ENCODE measurements around the gene FRMPD3. TPM values are rescaled to one million over a fixed set of nuclear protein-coding genes. Genes with fewer than 3 reads are reported as not detected.

FRMPD3 gene
- polyA plus RNA-seq, 2 of the 4 experiments (the other 2 are of a cell fraction) = 0.01 to 0.05 TPM

- H3K27ac ChIP-seq = no peak overlapping the region
- no peak for ATAC-seq
- POLR2A ChIA-PET = no interaction called here
- 27% methylated on average over 4 of the region's 4 CpGs for WGBS (ENCODE audit: missing lambda C conversion rate)
- CTCF ChIA-PET = no interaction called here
- H3K4me1 ChIP-seq = no peaks in the 10 kb centered on the region
- FAIRE-seq = no peak
- H3K4me2 ChIP-seq = no peak overlapping the region
- no peaks in the 10 kb centered on the region for H3K9me3 ChIP-seq
- DNase-seq (ENCODE audit: low read depth in 1 of 2, low spot score in 1 of 2) = no peak
- H3K4me3 ChIP-seq = no peak overlapping the region
- TF ChIP-seq ZFP36 (IDR thresholded peaks at IDR 0.05; ENCODE audit: borderline replicate concordance, partially characterized antibody) (no peak), USF2 (IDR thresholded peaks at IDR 0.05) (no peak), CBX2 (IDR thresholded peaks at IDR 0.05; ENCODE audit: borderline replicate concordance, low read depth) (no peak), TFCP2L1 (CRISPR knock-in tag; IDR thresholded peaks at IDR 0.05) (no peak), FOXS1 (CRISPR knock-in tag; IDR thresholded peaks at IDR 0.05) (no peak), SMC3 (IDR thresholded peaks at IDR 0.05) (no peak), MAZ (IDR thresholded peaks at IDR 0.05; ENCODE audit: borderline replicate concordance, low read depth, low read length) (no peak), CHD4 (IDR thresholded peaks at IDR 0.05; ENCODE audit: borderline replicate concordance) (no peak), ELK1 (IDR thresholded peaks at IDR 0.05; ENCODE audit: low read depth, low read length) (no peak), EHF (CRISPR knock-in tag; IDR thresholded peaks at IDR 0.05) (no peak), E2F6 (IDR thresholded peaks at IDR 0.05; ENCODE audit: borderline replicate concordance, low read depth) (no peak), REST (IDR thresholded peaks at IDR 0.05) (no peak), HMGXB4 (CRISPR knock-in tag; IDR thresholded peaks at IDR 0.05; ENCODE audit: borderline replicate concordance) (no peak), CEBPB (IDR thresholded peaks at IDR 0.05) (no peak), GATA3 (IDR thresholded peaks at IDR 0.05; ENCODE audit: borderline replicate concordance) (no peak), ZNF302 (CRISPR knock-in tag; IDR thresholded peaks at IDR 0.05) (no peak), ZSCAN20 (CRISPR knock-in tag; IDR thresholded peaks at IDR 0.05) (no peak), HOXB13 (CRISPR knock-in tag; IDR thresholded peaks at IDR 0.05; ENCODE audit: low read depth) (no peak), PBX3 (IDR thresholded peaks at IDR 0.05) (no peak), CTCF (IDR thresholded peaks at IDR 0.05) (no peak)
These were observed 17.8 kb downstream of the FRMPD3 start for GRCh38 chrX:107467271-107467670.
